HG03097 (cell line): ENCODE data around the gene PABPN1L.

Experiments
- ATAC-seq: cut with Tn5 transposase; IDR thresholded peaks from one replicate; pipeline ENCODE4 v1.9.1; 2021; ENCODE audit not compliant: unreplicated experiment, low FRiP score

The PABPN1L gene

DNA sequence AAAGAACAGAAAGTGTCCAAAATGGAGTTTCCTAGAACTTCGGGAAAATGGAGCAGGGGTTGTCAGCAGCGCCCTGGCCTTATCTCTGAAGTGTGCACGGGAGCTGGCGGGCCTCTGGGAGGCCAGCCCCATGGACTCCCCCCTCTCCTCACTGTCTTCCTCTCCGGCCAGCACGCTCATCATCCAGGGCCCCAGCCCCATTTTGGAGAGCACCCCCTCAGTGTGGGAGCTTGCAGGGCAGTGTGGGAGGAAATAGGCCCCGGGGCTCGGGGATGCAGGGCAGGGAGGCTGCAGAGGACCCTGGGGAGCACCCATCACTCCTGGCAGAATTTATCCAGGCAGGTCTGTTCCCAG is 4.9 kb upstream of the PABPN1L start:
- ATAC-seq, result no peak

GRCh38 chr16:88870608-88871348 is 4.3 kb upstream of the PABPN1L start:
- ATAC-seq, result no peak

DNA sequence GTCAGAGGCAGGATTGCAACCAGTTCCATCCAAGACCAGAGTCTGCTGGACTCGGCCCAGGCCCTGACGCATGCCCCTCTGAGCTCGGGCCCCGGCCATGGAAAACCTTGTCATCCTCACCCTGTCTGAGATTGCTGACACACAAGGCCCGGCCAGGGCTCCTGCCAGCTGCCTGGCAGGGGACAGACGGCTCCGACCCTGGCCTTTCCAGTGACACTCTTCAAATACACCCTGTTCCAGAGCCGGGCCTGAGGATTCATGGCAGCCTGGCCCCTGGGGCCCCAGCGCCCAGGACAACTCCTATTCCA is 3.2 kb upstream of the PABPN1L start:
- no peak for ATAC-seq

- no peak for ATAC-seq
These were observed 2.7 kb upstream of the PABPN1L start for GRCh38 chr16:88868974-88869672.

DNA sequence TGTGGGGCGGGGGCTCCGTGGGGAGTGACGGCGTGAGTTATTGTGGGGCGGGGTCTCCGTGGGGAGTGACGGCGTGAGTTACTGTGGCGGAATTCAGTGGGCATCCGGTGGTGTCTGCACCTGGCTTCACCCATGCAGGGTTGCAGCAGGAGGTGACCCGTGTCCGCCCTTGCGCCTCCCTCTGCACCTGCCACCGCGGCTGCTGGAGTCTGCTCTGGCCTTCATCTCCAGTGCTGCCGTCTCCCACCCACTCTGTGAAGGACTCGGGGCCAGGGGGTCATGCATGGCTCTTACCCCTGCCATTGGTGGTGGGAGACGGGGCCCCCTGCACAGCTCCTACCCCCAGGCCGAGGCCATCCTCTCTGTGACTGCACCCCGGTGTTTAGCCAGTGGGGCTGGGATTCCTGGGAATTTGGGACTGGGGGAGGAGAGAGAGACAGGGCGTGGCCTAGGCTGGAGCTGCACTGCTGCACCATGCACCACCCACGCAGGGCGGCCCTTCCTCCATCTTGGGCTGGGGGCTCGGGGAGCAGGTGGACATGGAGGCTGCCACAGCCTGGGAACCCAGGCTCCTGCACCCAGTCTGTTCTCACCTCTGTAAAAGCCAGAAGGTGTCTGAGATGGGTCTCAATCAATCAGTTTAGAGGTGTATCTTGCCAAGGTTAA is 1.3 kb upstream of the PABPN1L start:
- ATAC-seq, result no peak

DNA sequence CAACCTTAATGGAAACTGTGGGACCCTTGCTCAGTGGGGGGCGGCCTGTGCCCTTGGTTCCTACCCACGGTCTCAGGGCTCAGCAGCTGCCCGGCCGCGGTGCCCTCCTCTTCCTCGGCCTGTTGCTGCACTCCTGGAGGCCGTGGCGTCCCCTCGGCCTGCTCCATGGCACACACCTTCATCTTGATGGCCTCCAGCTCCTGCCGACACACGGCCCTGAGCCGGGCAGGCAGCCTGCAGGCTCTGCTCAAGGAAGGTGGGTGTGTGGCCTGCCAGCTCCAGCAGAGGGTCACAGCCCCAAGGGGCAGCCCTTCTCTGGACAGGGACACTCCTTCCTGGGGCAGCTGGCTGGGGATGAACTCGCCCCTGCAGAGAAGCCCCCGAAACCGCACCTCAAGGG is 718 bp downstream of the PABPN1L start:
- ATAC-seq, result no peak

- no peak for ATAC-seq
These were observed 1.1 kb downstream of the PABPN1L start for GRCh38 chr16:88865310-88865709.

DNA sequence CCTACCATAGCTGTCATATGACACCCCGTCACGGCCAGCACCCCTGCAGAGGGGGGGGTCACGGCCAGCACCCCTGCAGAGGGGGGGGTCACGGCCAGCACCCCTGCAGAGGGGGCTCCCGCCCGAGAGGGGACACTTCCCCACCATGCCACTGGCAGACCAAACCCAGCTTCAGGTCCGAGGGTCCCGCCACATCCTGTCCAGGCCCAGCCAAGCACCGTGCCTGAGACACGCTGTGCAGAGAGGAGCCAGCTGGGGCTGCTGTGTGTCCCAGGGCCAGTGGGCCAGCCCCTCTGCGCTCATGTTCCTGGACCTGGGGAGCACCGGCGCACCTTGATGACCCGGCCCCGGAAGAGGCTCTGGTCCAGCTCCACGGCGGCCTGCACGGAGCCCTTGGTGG is 1.9 kb downstream of the PABPN1L start:
- ATAC-seq, result no peak

GRCh38 chr16:88864099-88864498 is 2.4 kb downstream of the PABPN1L start:
- ATAC-seq, result no peak

DNA sequence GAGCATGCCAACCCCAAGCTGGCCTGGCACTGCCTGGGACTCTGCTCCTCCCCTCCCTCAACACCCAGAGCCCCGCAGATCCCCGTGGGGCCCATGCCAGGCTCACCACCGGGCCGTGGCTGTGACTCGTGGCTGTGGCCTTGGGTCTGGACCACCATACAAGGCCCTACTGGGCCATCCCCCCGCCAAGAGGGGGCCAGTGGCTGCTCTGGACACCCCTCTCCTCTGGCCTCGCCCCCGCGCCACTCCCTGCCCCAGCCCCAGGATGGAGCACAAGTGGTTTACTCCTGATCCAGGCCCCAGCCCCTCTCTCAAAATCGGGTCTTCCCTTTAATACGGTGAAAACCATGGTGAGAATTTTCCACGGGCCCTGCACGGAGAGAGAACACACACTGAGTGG is 3.0 kb downstream of the PABPN1L start:
- no peak for ATAC-seq

- ATAC-seq, result no peak
These were observed 3.5 kb downstream of the PABPN1L start for GRCh38 chr16:88862968-88863367.

DNA sequence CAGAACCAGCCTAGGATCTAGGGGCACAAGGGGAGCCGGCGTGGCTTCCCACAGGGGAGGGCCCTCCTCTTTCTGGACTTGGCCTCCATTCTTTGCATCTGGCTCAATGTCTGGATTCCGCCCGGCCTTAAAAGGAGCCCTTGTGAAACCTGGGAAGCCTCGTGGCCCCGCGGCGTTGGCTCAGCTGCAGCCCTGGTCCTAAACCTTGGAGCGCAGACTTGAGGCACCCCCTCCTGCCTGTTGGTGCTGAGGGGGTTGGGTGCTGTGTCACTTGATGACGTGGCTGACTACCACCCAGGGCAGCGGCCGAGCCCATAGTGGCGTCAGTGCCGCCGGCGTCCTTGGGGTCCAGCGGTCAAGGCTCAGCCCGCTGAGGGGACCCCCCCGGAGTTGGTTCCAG is 5.1 kb downstream of the PABPN1L start:
- ATAC-seq, result no peak

- ATAC-seq, result no peak
These were observed 6.9 kb downstream of the PABPN1L start for GRCh38 chr16:88859381-88860091.

GRCh38 chr16:88857728-88858339 is 8.6 kb downstream of the PABPN1L start:
- no peak for ATAC-seq

DNA sequence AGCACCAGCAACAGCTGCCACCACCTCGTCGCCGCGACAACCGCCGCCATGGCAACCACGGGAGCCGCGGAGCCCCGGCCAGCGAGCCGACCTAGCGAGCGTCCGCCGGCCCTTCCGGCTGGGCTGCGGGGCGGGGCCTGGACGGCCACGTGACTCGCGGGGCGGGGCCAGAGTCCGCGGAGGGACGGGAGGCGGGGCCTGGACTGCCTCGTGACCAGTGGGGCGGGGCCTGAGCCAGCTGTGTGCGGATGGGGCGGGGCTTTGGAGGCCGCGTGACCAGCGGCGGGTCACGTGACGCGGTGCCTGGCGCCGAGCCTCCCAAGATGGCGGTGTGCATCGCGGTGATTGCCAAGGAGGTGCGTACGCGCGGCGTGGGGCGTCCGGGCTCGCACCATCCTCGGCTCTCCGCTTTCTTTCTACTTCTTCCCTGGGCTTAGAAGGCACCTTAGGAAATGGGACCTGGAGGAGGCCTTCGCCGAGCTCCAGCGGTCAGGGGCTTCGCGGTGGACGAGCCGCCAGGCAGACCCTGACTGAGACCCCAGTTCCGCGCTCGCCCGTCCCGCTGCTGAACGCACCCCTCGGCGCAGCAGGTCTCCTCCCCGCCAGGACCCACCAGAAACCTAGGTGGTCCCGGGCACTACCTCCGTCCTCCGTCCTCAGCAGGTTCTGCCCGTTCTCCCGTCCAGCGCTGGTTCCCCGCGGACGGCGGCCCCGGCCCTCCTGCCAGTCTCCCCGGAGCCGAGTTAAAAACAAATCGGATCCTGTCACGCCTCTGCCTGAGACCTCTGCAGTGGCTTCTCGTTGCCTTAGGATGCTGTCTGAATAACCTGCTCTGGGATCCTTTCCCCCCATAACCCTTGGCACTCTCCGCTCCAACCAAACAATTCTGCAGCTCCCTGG is 9.4 kb downstream of the PABPN1L start, which contains the start of the genes GALNS and TRAPPC2L:
Gene GALNS (minus strand): TSS at position 120 of the 900 bp plus-strand sequence. CDS start 70 bp downstream, at position 50.
Gene TRAPPC2L (plus strand): TSS at position 300 of the 900 bp plus-strand sequence. CDS start 24 bp downstream, at position 324.
- ATAC-seq, result peak; percentile 78

- ATAC-seq, result no peak
These were observed 10.2 kb downstream of the PABPN1L start for GRCh38 chr16:88856122-88856827.

DNA sequence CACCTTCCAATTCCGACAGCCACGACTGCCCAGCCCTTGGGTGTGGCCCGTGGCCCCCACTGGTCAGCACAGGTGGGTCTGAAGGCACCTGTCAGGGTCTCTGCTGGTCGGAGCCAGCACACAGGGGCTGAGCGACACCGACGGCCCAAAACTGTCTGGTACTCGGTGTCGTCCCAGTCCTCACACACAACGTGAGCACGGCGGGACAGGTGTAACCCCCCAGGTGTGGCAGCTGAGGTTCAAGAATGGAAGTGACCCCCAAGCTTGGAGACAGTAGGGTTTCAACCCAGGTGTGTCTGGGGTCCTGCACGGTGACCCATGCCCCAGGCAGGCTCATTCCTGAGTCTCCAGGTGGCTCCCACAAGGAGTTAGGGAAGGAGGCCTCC is 10.7 kb downstream of the PABPN1L start:
- no peak for ATAC-seq

DNA sequence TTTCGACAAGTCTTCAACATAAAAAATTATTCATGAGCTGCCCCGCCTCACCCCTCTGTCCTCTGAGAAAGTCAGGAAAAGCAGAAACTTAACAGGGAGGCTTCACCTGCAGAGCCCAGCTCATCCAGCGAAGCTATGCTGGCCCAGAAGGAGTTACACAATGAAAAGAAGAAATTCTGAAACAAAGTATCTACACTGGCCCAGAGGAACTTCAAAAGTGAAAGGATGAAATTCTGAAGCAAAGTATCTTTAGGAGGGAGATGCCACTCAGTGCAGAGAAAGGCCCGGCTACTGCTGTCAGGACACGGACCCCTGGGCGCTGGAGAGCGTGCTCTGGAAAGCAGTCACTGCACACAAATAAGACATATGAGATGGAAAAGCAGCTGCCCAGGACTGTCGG is 11.3 kb downstream of the PABPN1L start:
- ATAC-seq, result no peak
